ENCODE measurements around the gene TPCN2.

DNA sequence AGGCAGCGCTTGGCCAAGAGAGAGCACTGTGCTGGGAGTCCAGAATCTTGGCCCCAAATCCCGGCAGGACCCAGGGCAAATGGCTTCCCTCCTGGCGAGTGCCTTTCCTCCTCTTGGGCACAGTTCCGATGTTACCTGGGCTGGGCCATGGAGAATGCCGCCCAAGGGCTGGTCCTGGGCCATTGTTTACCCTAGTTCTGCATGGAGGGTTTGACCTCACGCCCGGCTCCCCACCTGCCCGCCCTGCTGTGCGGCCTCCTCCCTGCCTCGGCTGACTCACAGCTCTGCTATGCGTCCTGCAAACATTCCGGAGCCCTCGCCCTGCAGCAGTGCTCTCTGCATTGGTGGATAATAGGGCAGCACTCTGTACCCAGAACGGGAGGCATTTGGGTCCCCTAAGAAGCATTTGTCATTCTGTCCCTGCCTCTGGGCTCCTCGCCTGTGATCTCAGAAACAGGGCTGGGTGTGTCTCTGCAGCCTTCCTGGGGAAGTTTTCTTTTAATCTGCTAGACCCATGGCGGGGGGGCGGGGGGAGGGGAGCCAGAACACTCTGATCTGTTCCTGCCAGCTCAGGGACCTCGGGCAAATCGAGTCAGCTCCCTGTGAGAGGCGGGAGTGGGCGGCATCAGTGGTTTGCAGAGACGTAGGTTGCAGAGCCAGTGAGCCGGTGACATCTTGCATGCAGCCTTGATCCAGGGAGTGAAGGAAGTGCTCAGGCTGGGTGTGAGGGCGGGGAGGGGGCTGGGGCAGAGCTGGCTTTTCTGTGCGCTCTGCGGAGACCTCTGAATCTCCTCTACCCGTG lies 74.1 kb downstream of the TPCN2 start:
- no peak for TF ChIP-seq GATA3 (IDR thresholded peaks at IDR 0.05; ENCODE audit: low read depth, low read length)
- TF ChIP-seq GATA2 (IDR thresholded peaks at IDR 0.05; ENCODE audit: low read depth, low read length), result no peak

Measured in SH-SY5Y (cell line).